GM18873 (cell line): ENCODE results near the gene GRIK4.
A peak's percentile ranks its signal among the peaks of the same experiment; 100 is the strongest.

ENCODE experiments used
- ATAC-seq: cut with Tn5 transposase; IDR thresholded peaks from one replicate; pipeline ENCODE4 v1.9.1; 2021; ENCODE audit warnings: mild to moderate bottlenecking, moderate library complexity, moderate number of reproducible peaks; ENCODE audit not compliant: unreplicated experiment, low FRiP score

The GRIK4 gene

DNA sequence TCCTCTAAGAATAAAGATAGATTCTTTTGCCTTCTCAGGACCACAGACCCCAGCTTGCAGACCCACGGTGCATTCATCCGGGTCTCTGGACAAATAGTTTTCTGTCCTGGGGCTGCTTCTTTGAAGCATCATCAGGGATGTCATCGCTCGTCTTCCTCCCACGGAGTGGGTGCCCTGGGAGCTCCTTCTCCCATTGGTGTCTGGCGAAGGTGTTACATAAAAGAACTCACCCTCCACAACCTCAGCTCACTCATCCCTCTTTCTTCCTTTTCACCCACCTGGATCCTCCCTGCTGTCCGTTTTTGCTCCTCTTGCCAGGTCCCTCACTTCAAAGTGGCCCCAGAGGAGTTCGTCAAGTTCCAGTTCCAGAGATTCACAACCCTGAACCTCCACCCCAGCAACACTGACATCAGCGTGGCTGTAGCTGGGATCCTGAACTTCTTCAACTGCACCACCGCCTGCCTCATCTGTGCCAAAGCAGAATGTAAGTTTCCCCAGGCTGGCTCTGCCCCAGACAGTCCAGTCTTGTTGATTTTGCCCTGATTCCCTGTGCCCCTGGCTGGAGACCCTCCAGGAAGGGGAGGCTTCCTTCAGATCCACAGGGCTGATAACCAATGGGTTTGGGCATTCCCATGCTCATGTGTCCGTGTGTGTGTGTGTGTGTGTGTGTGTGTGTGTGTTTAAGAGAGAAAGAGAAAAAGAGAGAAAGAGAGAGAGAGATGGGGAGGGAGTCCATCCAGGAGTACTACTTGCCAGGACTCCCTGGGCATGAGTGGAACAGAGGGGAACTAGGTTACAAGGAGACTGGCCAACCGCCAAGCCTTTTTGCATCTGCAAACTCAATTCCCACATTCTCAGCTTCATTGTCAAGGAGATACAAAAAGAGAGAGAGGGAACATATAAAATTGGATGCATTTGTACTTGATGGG lies 308.2 kb downstream of the GRIK4 start:
- no peak for ATAC-seq

DNA sequence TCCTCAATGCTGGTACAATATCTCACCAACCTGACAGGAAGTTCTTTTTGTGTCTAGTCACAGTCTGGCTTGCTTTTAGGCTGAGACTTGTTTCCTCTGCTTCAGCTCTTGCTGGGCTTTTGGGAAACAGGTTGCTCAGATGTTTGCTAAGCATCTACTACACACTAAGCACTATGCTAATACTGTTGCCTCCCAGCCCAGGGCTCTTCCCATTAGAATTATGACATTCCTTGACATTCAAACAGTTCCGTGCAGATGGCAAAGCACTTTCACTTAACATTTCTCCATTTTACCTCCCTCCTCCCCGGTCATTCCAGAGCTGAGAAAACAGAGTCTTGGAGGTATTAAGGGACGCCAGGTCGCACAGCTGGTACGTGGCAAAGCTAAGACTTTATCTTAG lies 311.6 kb downstream of the GRIK4 start:
- no peak for ATAC-seq

DNA sequence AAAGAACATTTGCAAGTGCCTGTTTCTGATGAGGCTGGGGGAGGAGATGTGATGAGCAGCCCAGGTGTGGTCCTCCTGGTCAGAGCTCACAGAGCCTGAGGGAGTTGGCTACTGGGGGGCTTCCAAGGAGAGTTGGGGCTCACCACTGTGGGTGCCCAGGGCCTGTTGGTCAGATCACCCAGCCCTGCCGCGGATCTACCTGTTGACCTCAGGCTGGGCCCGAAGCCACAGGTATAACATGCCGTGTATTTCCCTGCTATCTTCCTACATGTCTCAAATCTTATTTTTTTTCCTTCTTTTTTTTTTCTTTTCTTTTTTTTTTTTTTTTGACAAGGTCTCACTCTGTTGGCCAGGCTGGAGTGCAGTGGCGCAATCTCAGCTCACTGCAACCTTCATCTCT lies 312.7 kb downstream of the GRIK4 start:
- no peak for ATAC-seq

DNA sequence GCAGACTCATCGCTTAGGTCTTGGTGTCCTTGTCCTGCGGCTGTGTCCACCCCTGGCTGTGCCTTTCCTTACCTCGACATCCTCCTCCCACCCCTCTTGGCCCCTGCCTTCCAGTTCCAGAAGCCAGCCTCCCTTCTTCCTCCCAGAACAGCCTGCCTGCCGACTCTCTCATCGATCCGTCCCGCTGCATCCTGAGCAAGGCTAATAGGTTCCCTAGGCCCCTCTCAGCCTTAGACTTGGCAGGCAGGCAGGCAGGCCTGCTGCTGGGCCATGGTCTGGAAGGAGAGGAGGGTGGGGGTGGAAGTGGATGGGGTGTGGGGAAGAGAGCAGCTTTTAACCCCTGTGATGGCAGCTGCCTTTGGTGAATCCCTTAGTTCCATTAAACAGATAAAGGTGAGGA lies 315.6 kb downstream of the GRIK4 start:
- no peak for ATAC-seq

DNA sequence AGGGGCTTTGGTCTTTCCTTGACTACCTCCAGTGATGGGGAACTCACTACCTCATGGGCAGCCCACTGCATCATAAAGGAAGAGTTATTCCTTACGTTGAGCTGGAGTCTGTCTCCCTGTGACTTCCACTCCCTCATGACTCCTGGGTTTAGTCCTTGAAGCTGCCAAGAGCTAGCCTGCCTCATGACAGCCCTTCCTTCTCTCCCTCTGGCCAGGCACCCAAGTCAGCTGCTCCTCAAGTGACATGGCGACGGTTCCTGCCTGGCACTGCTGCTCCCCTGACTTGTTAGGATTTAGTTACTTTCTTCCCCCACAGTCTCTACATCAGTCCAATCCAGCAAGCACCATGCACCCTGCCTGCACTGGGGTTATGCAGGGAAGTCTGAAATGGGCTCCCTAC lies 316.3 kb downstream of the GRIK4 start:
- ATAC-seq, result no peak

DNA sequence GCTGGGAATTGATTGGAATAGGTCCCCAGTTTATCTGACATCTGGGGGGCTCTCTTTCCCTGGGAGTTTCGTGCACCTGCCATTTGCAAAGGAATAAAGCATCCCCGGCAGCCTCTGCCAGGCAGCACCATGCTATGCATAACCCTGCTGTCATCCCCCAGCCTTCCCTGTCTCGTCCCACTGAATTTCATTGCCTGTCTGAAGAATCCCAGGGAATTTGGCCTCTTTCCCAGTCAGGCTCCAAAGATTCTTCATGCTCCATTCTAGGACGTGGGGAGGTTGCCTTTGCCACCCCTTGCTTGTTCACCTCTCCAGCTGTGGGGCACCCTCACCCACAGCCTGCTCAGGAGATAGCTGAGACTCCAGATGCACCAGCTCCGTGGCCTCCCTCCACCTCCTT lies 317.3 kb downstream of the GRIK4 start:
- no peak for ATAC-seq

DNA sequence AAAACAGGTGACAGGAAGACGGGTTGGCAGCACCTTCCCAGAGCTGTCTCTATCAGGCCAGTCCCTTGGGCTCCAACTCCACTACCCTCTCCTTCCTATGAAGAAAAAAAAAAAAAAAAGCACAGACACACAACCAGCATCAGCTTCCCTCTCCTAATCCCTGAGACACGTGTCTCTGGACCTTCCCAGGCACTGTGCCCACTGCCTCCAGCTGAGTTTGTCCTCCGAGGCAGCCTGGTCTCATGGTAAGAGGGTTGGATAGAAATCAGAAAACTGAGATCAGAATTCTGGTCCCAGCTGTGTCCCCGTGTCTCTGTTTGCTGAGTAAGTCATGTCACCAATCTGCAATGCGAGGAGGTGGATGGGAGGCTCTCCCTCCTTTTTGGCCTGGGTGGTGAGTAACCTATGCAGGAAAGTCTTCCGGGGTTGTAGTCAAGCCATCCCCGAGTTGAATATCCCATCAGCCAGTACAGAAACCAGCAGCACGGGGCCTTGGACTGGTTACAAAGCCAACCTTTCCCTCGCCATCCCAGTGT lies 318.6 kb downstream of the GRIK4 start:
- ATAC-seq, result no peak

DNA sequence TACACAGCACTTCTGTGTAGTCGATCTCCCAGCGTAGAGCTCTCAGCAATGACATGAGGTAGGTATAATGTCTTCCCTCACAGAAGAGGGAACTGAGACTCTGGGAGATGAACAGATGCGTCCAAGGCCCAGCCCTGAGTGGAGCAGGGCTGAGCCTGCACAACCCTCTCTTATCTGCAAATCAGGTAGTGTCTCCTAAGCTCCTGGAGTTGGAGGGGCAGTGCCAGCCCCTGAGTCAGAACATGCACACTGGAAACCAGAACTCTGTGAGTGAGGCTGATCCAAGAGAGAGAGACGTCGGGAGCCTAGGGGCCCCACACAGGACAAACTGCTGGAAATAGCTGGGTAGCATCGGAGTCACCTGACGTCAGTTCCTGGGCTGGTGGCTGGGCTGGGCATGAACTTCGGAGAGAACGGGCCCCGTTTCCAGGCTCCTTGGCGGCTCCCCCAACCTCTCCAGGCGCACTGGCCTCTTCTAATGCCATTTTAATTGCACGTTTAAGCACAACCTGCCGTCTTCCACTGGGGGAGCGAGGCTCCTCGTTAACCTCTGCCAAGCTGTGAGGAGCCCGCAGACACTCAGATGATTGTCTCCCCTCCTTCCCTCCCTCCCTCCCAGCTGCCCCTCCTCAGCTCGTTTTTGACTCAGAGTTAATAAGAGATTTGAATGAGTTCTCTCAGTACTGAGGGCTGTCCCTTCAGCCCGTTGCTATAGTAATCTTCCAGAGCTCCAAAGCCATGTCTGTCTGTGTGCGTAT lies 321.1 kb downstream of the GRIK4 start:
- ATAC-seq, result no peak

DNA sequence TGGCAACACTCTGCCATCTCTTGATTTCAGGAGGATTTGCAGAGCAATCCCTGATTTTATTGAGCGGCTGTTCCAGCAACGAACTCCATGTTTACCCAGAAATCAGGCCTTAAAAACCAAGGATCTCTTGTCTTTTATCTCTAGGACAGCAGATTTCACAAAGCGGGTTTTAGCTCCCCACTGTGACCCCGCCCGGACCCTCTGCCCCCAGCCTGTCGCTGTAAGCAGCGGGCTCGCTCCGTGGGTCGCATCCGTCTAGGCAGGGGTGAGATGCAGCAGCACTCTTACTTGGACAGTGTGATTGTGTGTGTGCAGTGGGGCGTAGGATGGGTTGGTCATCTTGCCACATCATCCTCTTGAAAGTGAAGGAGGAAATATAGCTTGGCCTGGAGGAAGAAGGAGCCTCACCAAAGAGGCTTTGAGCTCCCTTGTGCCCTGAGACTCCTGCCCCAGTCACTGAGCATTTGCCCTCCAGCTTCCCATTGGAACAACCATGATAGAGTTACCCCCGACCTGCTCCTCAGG lies 323.2 kb downstream of the GRIK4 start:
- no peak for ATAC-seq

DNA sequence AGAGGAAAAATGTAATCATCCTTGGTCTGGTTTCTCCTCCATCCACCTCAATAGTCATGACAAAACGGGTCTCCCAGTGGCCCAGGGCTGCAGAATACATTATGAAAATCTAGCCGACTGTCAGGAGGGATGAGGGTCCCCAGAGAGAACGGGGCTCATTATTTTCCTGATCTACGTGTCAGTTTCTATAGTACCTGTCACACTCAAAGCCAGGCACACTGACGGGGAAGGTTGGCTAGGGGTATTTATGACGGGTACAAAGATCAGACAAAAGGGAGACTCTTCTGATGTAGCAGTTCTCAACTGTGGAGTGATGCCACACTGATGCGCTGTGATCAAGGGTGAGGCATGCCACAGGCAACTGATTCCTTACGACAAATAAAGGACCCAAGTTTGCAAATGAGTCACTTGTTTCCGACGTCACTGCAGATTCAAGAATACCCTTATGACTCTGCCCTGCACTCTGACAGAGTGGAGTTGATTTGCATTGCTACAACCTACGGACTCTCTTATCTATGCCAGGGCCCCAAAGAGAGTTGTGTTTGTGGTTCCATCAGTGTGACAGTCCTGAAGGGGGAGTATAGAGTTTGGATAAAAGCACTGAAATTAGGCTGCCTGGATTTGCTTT lies 324.2 kb downstream of the GRIK4 start:
- ATAC-seq, result peak; percentile 92

DNA sequence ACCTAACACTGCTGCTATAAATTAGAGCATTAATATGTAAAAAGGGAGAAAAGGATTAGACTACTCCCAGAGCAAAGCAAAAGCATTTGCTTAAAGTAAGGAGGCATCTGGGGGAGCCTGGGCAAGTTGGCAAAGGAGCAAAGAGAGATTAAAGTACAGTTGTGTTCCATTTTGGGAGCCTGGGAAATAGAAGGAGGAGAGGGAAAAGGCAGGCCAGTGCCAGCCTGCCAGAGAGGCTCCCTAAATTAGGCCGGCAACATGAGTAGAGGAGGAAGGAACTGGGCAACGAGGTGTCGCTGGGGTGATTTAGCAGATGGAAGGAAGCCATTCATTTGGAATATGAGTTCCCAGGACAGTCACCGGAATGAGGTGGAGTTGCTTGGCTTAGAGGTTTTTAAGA lies 326.1 kb downstream of the GRIK4 start:
- ATAC-seq, result no peak

DNA sequence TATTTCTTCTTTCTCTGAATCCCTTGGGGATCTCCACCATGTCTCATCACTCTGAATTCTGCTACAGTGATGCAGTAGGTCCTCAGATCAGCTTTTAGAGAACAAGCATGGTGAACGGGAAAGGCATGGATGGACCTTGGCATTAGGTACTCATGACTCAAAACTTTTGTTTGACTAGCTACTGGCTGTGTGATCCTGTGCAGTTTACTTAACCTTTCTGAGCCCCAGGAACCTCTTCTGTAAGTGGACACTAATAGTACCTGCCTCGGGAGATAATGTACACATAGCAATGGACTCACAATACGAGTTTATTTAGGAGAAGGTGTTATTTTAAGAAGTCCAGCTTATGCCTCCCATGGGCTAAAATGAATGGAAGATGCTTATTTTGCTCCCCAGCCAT lies 327.7 kb downstream of the GRIK4 start:
- ATAC-seq, result no peak

DNA sequence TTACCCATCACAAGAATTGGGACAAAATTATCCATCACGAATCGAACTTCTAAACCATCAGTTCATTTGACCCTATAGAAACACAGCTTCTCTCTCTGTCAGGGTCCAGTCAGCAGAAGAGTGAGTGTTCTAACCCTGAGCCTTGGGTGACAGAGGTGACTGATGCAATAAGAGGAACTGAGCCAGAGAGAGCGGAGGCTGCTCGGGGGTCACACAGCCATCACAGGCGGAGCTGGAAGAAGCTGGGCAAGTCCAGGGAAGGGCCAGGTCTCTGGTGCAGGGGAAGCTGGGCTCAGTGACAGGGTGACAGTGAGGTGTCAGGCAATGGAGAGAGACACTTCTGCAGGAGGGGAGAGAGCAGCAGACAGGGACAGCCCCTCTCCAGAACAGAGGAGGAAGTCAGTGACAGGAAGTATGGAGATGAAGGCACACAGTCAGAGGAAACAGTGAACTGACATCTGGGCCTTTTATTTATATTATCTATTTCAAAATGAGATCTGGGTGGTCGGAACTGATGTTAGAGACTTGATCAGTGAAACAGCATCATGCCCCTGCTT lies 328.4 kb downstream of the GRIK4 start:
- no peak for ATAC-seq

DNA sequence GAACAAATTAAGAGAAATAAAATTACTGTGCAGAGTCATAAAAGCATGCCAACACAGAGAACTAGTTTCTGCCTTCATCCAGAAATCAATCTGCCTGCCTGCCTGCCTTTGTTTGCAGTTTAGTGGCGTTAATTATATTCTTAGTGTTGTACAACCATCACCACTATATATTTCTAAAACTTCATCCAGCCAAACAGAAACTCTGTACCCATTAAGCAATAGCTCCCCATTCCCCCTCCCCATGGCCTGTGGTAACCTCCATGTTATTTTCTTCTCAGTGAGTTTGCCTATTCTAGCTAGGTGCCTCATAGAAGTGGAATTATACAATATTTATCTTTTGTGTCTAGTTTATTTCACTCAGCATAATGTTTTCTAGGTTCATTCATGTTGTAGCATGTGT lies 329.1 kb downstream of the GRIK4 start:
- ATAC-seq, result no peak

DNA sequence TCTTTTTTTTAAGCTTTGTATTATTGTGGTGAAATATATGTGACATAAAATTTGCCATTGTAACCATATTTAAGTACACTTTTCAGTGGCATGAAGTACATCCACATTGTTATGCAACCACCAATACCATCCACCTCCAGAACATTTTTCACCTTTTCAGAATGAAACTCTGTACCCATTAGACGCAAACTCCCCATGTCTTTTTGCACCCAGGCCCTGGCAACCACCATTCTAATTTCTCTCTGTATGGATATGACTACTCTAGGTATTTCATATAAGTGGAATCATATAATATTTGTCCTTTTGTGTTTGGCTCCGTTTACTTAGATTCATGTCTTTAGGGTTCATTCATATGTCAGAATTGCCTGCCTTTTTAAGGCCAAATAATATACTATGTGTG lies 329.5 kb downstream of the GRIK4 start:
- no peak for ATAC-seq

DNA sequence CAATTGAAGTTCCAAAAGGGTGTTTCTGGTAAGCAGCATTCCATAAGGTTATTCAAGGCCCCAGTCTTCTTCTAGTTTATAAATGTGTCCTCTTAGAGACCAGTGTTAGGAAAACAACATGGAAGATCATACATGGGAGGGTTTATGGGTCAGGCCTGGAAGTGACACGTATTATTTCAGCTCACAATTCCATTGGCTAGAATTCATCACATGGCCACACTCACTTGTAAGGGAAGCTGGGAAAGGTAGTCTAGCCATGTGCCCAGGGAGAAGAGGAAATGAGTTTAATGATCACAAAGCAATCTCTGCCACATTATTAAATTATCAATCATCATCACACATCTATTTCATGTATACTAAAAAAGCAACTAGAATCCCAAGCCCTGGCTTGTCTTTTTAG lies 330.6 kb downstream of the GRIK4 start:
- ATAC-seq, result no peak

DNA sequence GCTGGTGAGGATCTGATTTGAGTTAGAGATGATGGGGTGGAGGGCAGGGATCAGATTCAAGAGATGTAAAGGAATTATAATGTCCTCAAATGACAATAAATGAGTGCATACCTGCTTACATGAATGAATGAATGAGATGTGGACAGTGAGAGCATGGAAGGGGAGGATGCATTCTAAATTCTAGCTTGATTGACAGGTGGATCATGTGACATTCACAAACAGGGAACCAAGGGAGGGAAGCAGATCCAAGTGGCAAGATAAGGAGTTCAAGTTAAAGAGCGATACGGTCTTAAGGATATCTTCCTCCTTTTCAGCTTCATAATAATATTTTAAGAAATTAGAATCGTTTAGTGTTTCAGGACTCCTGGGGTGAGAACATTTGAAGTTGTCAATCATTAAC lies 341.9 kb downstream of the GRIK4 start:
- ATAC-seq, result no peak

DNA sequence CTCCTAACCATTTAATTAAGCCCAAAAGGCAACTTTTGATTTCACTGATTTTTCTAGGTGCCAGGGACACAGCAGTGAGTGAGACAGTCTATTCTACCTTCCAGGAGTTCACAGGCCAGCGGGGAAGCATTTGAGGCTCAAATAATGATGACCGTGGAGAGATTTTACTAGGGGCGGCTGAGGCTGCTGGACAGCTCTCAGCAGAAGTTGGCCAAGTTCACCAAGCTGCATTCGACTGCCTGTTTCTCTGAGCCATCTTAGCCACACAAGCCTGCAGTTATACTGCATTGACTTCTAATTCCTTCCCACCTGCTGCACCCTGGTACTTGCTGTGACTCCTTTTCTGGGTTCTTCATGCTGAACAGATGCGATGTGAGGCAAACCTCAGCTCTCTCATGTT lies 343.4 kb downstream of the GRIK4 start:
- ATAC-seq, result no peak

DNA sequence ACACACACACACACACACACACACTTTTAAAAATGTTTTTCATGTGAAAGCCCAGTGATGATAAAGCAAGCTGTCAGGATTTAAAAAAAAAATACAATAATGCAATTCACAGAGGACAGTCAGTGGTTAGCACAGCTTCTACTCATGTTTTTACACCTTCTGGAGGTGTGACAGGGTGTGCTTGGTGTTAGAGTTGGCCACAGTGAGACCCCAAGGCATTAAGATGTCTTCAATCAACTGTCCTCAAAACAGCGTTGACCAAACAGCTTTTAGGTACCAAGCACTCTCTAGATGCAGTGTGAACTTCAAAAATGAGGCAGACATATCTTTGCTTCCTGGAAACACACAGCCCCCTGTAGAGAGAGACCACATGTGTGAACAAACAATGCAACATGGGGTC lies 346.0 kb downstream of the GRIK4 start:
- no peak for ATAC-seq

DNA sequence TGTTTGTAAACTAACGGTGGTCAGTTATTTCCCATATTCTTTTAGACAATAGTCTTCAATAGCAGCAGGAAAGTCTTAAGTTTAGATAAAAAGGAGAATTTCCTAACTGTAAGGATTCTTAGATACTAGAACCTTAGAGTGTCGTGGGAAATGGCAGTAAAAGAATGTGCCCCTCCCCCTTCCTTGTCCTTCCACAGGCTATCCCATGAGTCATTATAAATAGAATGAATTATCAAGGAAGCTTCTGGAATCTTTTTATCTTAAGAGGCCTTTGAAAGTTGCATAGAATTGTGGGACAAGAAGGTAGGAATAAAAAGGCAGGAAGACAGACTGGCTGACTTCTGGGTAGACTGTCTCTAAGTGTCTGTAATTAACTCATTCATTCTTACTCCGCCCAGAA lies 347.2 kb downstream of the GRIK4 start:
- ATAC-seq, result no peak
